ENCODE results near the gene RAD23A.

DNA sequence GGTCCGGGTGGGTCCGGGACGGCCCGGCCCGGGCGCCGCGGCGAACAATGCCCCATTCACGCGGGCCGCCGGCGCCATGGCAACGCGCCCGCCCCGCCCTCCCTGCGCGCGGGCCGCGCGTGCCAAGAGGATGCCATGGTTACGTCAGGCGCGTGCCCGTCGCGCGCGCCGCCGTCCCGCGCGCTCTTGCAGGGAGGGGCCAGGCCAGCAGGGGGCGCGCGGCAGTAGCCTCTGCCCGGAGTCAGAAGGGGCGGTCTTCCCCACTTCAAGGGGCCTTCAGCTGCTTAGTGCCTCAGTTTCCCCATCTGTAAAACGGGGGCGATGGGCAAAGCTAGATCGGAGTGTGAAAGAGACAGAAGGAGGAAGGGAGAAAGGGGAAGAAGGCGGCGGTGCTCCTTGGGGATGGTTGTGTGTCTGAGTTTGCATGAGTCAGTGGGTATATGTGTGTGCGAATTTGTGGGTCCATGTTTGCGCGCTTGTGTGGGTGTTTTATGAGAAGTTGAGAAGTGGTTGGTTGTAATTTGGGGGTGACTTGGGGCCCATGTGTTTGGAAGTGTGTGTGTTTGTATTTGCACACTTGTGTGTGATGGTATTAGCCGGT is 38.0 kb downstream of the RAD23A start:
- TF ChIP-seq, protein P1, sequence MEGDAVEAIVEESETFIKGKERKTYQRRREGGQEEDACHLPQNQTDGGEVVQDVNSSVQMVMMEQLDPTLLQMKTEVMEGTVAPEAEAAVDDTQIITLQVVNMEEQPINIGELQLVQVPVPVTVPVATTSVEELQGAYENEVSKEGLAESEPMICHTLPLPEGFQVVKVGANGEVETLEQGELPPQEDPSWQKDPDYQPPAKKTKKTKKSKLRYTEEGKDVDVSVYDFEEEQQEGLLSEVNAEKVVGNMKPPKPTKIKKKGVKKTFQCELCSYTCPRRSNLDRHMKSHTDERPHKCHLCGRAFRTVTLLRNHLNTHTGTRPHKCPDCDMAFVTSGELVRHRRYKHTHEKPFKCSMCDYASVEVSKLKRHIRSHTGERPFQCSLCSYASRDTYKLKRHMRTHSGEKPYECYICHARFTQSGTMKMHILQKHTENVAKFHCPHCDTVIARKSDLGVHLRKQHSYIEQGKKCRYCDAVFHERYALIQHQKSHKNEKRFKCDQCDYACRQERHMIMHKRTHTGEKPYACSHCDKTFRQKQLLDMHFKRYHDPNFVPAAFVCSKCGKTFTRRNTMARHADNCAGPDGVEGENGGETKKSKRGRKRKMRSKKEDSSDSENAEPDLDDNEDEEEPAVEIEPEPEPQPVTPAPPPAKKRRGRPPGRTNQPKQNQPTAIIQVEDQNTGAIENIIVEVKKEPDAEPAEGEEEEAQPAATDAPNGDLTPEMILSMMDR (IDR thresholded peaks at IDR 0.05) = peak; percentile 90 to 99 (median 99)
- TF ChIP-seq EP300 (IDR thresholded peaks at IDR 0.05) = no peak
